GM13977 (cell line): ENCODE measurements around the gene RPS28.
"Not testable (repeated sequence)": the region's sequence is repeated elsewhere in the genome, so short reads cannot be mapped to it uniquely, and the experiment has no call there.

Experiments
- DNase-seq: peaks from one replicate; pipeline ENCODE4 v3.0.0; 2012; ENCODE audit warnings: low spot score
- CTCF ChIP-seq: IDR thresholded peaks from 2 replicates; pipeline ENCODE4 v1.5.1; 2012; ENCODE audit warnings: mild to moderate bottlenecking, control low read depth; ENCODE audit not compliant: insufficient read depth; ENCODE audit errors: extremely low read depth, missing control alignments
- in situ Hi-C: fragments of 300-500 bp; cut with MboI; formaldehyde crosslinking; loops from one replicate; pipeline ENCODE4 v1.12.0; 2022; ENCODE audit warnings: low sequenced_read_pairs, low pct_unique_long_range_greater_than_20kb, mixed read lengths, inconsistent platforms; ENCODE audit not compliant: unreplicated experiment

The RPS28 gene

GRCh38 chr19:8316351-8317125 lies 4.8 kb upstream of the RPS28 start:
- TF ChIP-seq CTCF: no peak
- DNase-seq: no peak
- in situ Hi-C loops: no loop called here

- in situ Hi-C loops, DNase-seq: not testable (repeated sequence)
Observed at GRCh38 chr19:8318835-8319234, 2.5 kb upstream of the RPS28 start.

DNA sequence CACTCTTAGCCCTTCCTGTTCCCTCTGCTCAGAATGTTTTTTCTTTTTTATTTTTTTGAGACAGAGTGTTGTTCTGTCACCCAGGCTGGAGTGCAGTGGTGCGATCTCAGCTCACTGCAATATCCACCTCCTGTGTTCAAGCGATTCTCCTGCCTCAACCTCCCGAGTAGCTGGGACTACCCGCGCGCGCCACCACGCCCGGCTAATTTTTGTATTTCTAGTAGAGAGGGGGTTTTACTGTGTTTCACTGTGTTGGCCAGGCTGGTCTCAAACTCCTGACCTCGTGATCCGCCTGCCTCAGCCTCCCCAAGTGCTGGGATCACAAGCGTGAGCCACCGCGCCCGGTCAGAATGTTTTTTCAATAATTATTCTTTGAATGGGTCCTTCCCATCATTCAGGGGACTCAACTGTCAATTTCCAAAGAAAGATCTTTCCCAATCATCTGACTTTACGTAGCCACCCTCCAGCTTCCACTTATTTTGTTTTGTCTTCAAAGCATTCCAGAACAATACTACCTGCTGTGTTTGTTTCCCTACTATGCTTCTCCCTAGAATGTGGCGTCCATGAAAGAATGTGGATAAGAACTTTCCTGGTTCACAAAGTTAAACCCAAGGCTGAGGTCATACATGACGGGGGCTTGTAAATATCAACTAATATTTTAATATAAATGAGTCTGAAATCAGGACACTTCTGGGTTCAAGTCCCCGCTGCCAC lies 1.3 kb upstream of the RPS28 start:
- in situ Hi-C loops: no loop called here
- DNase-seq: no peak
- TF ChIP-seq CTCF: no peak

DNA sequence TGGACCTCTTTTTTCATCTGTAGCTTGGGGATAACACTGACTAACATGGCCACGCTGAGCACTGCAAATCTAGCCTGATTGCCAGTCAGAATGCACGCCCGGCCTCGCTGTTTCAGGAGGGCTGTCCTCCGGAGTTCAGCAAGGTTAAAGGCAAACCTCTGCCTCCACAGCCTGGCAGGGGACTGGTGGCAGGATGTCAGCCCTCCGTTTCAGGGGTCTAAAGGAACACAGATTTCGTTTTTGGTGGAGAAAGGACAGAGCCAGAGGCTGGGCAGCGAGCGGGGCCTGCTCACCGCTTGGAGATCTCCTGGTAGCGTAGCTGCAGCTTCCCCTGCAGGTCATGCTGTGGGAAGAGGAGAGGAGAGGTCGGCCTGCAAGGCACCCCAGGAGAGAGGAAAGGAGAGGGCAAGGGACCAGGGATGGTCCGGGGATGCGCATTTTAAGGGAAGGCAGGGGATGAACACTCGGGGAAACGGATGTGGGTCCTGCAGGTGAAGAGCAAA lies 681 bp upstream of the RPS28 start:
- peak; percentile 8 for TF ChIP-seq CTCF
- no peak for DNase-seq

DNA sequence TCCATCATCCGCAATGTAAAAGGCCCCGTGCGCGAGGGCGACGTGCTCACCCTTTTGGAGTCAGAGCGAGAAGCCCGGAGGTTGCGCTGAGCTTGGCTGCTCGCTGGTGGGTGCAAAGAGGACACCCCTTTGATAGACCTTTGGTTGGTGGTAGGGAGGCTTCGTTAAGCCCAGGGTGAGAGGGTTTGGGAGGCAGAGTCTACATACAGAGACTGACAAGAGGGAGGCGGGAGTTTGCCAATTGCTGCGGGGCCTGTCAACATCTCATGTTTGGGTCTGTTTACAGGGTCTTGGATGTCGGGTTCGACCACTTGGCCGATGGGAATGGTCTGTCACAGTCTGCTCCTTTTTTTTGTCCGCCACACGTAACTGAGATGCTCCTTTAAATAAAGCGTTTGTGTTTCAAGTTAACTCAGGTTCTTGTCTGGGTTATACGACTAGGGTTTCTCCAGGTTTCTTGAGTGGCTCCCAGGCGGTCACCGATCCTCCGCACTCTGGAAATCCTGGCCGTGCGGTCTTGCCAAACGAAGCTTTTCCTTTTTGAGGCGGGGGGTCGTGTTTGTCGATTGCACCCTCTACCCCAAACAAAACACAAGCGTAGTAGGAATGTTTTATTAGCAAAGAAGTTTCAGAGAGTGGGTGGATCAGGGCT lies 816 bp downstream of the RPS28 start:
- no peak for TF ChIP-seq CTCF
- in situ Hi-C loops: no loop called here
- no peak for DNase-seq

More for the DNA sequence above, 681 bp upstream of the RPS28 start:
- in situ Hi-C loops: no loop called here

DNA sequence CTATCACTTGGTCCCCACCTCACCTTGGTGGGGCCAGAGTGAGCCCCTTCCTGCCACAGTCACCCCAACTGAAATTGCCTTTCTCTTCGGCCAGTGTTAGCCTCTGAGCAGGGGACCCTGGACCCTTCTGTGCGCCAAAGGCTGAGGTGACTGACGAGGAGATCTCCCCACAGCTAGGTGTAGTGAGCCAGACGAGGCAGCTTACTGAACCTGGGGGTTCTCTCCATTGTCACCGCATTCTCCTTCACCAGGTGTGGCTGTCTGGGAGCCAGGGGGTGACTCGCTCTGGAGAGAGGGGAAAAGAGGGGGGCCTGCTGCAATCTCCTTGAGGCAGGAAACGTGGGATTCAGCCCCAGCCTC lies 1.3 kb downstream of the RPS28 start:
- DNase-seq: no peak
- in situ Hi-C loops: no loop called here
- no peak for TF ChIP-seq CTCF

DNA sequence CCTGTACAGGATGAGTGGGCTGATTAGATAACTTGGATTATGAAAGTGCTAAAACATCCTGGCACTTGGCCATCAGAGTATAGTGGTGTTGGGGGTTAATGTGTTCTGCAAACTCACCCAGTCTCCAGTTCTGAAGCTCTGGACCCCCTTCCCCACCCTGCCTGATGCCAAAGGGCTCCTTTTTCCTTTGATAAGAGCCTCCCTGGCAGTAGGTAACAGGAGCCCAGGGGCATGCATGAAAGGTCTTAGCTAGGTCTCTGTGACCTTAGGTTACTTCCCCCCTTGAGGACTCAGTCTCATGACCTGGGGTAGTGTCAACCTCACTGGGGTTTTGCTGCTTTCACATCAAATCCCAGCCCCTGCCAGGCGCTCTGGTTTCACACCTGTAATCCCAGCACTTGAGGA lies 2.5 kb downstream of the RPS28 start:
- in situ Hi-C loops: no loop called here
- TF ChIP-seq CTCF: no peak
- no peak for DNase-seq
